Astrocyte of the spinal cord (primary cell): ENCODE results near the gene MAP4K4.

ENCODE experiments used
- DNase-seq: peaks from one replicate; pipeline ENCODE4 v3.0.0; 2011; ENCODE audit warnings: low read depth, low spot score
- H3K4me3 ChIP-seq: 2 replicates; pipeline ENCODE4 v1.5.1; 2011; ENCODE audit warnings: low read depth, mild to moderate bottlenecking, low read length, moderate library complexity
- in situ Hi-C: cut with HindIII; loops from 2 replicates; pipeline ENCODE4 v1.10.0; 2017; ENCODE audit warnings: low sequenced_read_pairs
- TF ChIP-seq, protein P1 (sequence below): IDR thresholded peaks from 2 replicates; pipeline ENCODE4 v1.5.1; 2012; ENCODE audit warnings: low read depth, mild to moderate bottlenecking, low read length, inconsistent platforms

MAP4K4 gene

DNA sequence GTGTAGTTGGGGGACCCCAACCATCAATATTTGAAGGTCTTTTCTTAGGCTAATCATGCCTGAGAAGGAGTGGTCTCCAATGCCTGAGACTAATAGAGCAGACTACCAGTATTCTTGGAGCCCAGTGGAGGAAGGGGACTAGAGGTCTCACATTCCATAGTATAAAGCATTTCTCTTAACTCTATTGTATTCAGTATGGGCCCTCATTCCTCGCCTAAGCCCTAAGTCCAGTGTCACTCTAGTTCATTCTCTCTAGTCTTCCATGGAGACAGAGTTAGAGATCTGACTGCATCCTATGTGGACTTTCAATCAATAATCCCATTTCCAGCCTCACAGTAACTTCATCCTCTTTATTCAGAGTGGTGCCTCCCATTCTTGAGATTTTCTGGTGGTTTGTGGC is 29.7 kb upstream of the MAP4K4 start:
- no peak for DNase-seq
- in situ Hi-C loops, result no loop called here
- TF ChIP-seq, protein P1, sequence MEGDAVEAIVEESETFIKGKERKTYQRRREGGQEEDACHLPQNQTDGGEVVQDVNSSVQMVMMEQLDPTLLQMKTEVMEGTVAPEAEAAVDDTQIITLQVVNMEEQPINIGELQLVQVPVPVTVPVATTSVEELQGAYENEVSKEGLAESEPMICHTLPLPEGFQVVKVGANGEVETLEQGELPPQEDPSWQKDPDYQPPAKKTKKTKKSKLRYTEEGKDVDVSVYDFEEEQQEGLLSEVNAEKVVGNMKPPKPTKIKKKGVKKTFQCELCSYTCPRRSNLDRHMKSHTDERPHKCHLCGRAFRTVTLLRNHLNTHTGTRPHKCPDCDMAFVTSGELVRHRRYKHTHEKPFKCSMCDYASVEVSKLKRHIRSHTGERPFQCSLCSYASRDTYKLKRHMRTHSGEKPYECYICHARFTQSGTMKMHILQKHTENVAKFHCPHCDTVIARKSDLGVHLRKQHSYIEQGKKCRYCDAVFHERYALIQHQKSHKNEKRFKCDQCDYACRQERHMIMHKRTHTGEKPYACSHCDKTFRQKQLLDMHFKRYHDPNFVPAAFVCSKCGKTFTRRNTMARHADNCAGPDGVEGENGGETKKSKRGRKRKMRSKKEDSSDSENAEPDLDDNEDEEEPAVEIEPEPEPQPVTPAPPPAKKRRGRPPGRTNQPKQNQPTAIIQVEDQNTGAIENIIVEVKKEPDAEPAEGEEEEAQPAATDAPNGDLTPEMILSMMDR, result no peak
- no peak overlapping the region for H3K4me3 ChIP-seq

DNA sequence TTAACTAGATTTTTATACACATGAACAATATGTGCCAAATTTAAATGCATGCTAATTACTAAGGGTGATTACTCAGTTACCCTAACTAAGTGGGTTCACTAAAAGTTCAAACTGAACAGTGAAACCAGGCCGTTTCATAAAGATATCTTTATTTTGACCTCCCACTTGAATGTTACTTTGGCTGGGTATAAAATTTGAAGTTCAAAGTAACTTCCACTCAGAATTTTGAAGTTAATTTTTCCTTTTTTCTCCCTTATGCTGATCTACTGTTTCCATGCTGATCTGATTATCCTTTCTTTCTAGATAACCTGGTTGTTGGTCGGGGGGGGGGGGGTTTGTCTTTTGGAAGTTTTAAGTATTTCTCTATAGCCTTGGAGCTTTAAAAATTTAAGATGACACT is 25.5 kb upstream of the MAP4K4 start:
- DNase-seq, result no peak
- no peak overlapping the region for H3K4me3 ChIP-seq
- in situ Hi-C loops, result no loop called here
- TF ChIP-seq, protein P1, result no peak

DNA sequence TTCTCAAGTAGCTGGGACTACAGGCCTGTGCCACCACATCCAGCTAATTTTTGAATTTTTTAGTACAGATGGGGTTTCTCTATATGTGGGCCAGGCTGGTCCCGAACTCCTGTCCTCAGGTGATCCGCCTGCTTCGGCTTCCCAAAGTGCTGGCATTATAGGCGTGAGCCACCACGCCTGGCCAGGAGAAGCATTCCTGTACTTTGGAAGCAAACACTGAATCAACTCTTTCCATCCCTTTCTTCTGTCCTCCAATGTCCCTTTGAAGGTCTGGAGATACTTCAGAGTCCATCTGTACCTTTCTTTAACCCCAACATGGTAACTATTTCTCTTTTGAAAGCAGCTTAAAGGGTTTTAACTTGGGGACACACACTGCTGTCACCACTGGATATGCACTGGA is 23.6 kb upstream of the MAP4K4 start:
- no peak for DNase-seq
- in situ Hi-C loops, result no loop called here
- no peak overlapping the region for H3K4me3 ChIP-seq
- TF ChIP-seq, protein P1, result no peak

DNA sequence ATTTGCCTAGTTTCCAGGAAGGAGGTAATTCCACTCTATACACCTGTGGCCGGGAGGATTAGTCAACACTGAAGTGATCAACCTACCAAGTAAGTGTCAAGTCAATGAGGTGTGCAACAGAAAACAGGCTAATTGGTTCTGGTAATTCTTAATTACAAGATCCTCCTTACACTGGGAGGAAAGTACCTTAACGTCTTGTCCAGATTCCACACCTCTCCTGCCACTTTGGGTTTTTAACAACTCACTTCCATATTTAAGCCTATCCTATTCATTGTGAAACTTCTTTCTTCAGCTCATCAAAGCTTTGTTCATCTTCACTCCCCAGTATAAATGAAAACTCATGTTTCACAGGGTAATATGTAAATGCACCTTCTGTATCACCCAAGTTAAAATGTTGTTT is 22.0 kb upstream of the MAP4K4 start:
- DNase-seq, result no peak
- in situ Hi-C loops, result no loop called here
- TF ChIP-seq, protein P1, result no peak
- no peak overlapping the region for H3K4me3 ChIP-seq

DNA sequence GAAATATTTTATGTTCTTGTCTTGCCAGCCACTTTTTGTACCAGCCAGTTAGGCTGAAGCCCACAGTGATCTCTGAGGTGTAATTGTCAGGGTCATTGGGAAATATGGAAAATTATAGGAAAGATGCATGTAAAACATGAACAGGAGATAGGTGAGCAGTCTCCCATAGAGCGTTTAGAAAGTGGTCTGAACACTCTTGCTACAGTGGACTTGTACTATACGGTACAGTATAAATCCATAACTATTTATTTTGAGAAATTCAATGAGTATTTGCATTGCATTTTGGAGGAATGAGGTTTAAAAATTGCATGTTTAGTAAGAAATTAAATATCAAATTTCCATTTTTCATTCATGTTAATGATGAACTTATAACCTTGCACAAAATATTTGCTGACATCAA is 20.8 kb upstream of the MAP4K4 start:
- TF ChIP-seq, protein P1, result no peak
- no peak overlapping the region for H3K4me3 ChIP-seq
- no peak for DNase-seq
- in situ Hi-C loops, result no loop called here

DNA sequence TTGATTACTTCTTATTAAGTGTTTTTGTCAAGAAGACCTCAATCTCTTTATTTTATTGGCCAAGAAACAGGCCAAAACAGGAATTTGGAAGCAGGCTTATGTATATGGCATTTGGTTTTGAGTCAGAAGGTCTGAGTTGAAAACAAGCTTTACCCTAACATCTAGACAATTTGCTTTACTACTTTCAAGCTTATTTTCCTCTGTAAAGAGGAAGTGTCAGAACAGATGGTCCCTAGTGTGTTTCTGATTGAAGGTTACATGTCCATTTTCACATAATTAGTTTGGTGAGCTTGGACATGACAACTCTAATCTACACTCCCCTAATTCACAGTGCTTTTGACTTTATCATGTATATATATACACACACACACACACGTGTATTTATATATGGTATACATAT is 19.8 kb upstream of the MAP4K4 start:
- no peak overlapping the region for H3K4me3 ChIP-seq
- TF ChIP-seq, protein P1, result no peak
- in situ Hi-C loops, result no loop called here
- no peak for DNase-seq

DNA sequence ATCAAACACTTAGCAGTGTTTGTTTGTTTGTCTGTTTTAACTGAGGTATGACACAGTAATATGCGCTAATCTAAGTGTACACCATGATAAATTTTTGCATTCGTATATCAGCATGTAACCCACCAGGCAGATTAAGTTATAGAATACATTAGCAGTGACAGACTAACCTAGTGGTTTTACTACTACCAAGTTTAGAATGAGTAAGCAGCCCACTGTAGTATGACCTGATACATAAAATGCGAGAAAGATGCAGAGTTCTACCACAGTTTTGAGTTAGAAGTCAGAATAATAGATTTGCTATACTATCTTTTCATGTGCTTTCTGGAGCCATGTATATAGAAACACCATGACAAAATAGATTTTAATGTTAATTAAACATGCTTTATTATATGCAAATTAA is 19.1 kb upstream of the MAP4K4 start:
- no peak for DNase-seq
- in situ Hi-C loops, result no loop called here

More for the DNA sequence above, 19.1 kb upstream of the MAP4K4 start:
- TF ChIP-seq, protein P1, result no peak
- H3K4me3 ChIP-seq, result no peak overlapping the region
